ENCODE results near the gene PHLPP1. TPM values are rescaled to one million over a fixed set of nuclear protein-coding genes. Genes with fewer than 3 reads are reported as not detected.

PHLPP1 gene
- total RNA-seq, 4 donors from 2014 or later = 17.7 to 29.5 (median 25.5) TPM

- H3K4me1 ChIP-seq = peaks cover 0 to 21% (median 12%) of the 10 kb centered on the region in 4 donors
- DNase-seq = no peak
- intact Hi-C loops (cut with DNase I; ENCODE audit: low total_unique reads) (no loop called here), in situ Hi-C loops (cut with MboI; ENCODE audit: low pct_ligation_motif_present in 1 of 4, low pct_unique_long_range_greater_than_20kb in 1 of 4, low sequenced_read_pairs in 3 of 4) (loop anchor here in 1 of 4 donors (10.0 kb wide), 1 partner anchor 61 kb away; no protein-coding TSS in a partner anchor)
- H3K4me3 ChIP-seq = no peak overlapping the region
- TF ChIP-seq, protein P1, sequence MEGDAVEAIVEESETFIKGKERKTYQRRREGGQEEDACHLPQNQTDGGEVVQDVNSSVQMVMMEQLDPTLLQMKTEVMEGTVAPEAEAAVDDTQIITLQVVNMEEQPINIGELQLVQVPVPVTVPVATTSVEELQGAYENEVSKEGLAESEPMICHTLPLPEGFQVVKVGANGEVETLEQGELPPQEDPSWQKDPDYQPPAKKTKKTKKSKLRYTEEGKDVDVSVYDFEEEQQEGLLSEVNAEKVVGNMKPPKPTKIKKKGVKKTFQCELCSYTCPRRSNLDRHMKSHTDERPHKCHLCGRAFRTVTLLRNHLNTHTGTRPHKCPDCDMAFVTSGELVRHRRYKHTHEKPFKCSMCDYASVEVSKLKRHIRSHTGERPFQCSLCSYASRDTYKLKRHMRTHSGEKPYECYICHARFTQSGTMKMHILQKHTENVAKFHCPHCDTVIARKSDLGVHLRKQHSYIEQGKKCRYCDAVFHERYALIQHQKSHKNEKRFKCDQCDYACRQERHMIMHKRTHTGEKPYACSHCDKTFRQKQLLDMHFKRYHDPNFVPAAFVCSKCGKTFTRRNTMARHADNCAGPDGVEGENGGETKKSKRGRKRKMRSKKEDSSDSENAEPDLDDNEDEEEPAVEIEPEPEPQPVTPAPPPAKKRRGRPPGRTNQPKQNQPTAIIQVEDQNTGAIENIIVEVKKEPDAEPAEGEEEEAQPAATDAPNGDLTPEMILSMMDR (IDR thresholded peaks at IDR 0.05) = no peak
- no peak for TF ChIP-seq POLR2AphosphoS5 (IDR thresholded peaks at IDR 0.05)
- TF ChIP-seq EP300 (IDR thresholded peaks at IDR 0.05; ENCODE audit: low read depth) = no peak
- peak overlapping the region; percentile 26 to 63 (median 48) for H3K27ac ChIP-seq
- WGBS, 2 donors (ENCODE audit: low coverage in 1 of 2) = 76 to 79% methylated on average over 3 of the region's 3 CpGs
- no peaks in the 10 kb centered on the region for H3K36me3 ChIP-seq
- H3K27me3 ChIP-seq = no peaks in the 10 kb centered on the region
- H3K9me3 ChIP-seq = no peaks in the 10 kb centered on the region
These were observed 58.4 kb downstream of the PHLPP1 start for GRCh38 chr18:62773691-62774090.

GRCh38 chr18:62776024-62776570, 60.8 kb downstream of the PHLPP1 start:
- in situ Hi-C loops (cut with MboI; ENCODE audit: low pct_ligation_motif_present in 1 of 4, low pct_unique_long_range_greater_than_20kb in 1 of 4, low sequenced_read_pairs in 3 of 4) (loop anchor here in 1 of 4 donors (10.0 kb wide), 1 partner anchor 59 kb away; no protein-coding TSS in a partner anchor), intact Hi-C loops (cut with DNase I; ENCODE audit: low total_unique reads) (no loop called here)
- TF ChIP-seq POLR2A (IDR thresholded peaks at IDR 0.05) = no peak
- no peak for TF ChIP-seq POLR2AphosphoS5 (IDR thresholded peaks at IDR 0.05)
- TF ChIP-seq EP300 (IDR thresholded peaks at IDR 0.05; ENCODE audit: low read depth) = no peak
- TF ChIP-seq, protein P1 (IDR thresholded peaks at IDR 0.05) = no peak
- peaks cover 0 to 17% (median 9%) of the 10 kb centered on the region in 4 donors for H3K4me1 ChIP-seq
- no peak overlapping the region for H3K4me3 ChIP-seq
- H3K27me3 ChIP-seq = no peaks in the 10 kb centered on the region
- H3K27ac ChIP-seq = no peak overlapping the region
- H3K36me3 ChIP-seq = no peaks in the 10 kb centered on the region
- H3K9me3 ChIP-seq = no peaks in the 10 kb centered on the region
- 80 to 93% methylated on average over 1 to 2 of the region's 2 CpGs for WGBS, 2 donors (ENCODE audit: low coverage in 1 of 2)
- DNase-seq = no peak

- DNase-seq = no peak
- Histone ChIP-seq H3K27me3 (no peaks in the 10 kb centered on the region), H3K27ac (no peak overlapping the region), H3K36me3 (no peaks in the 10 kb centered on the region), H3K4me1 (peaks cover 0 to 18% (median 6%) of the 10 kb centered on the region in 4 donors), H3K9me3 (no peaks in the 10 kb centered on the region), H3K4me3 (no peak overlapping the region)
- TF ChIP-seq POLR2AphosphoS5 (IDR thresholded peaks at IDR 0.05) (no peak), POLR2A (IDR thresholded peaks at IDR 0.05) (no peak), EP300 (IDR thresholded peaks at IDR 0.05; ENCODE audit: low read depth) (no peak)
- TF ChIP-seq, protein P1 (IDR thresholded peaks at IDR 0.05) = no peak
- WGBS, 2 donors (ENCODE audit: low coverage in 1 of 2) = 86 to 100% methylated on average over 1 of the region's 1 CpG
- intact Hi-C loops (cut with DNase I; ENCODE audit: low total_unique reads) = no loop called here
- in situ Hi-C loops (cut with MboI; ENCODE audit: low pct_ligation_motif_present in 1 of 4, low pct_unique_long_range_greater_than_20kb in 1 of 4, low sequenced_read_pairs in 3 of 4) = loop anchor here in 1 of 4 donors (10.0 kb wide), 1 partner anchor 57 kb away; no protein-coding TSS in a partner anchor
These were observed 62.5 kb downstream of the PHLPP1 start for GRCh38 chr18:62777814-62778213.

DNA sequence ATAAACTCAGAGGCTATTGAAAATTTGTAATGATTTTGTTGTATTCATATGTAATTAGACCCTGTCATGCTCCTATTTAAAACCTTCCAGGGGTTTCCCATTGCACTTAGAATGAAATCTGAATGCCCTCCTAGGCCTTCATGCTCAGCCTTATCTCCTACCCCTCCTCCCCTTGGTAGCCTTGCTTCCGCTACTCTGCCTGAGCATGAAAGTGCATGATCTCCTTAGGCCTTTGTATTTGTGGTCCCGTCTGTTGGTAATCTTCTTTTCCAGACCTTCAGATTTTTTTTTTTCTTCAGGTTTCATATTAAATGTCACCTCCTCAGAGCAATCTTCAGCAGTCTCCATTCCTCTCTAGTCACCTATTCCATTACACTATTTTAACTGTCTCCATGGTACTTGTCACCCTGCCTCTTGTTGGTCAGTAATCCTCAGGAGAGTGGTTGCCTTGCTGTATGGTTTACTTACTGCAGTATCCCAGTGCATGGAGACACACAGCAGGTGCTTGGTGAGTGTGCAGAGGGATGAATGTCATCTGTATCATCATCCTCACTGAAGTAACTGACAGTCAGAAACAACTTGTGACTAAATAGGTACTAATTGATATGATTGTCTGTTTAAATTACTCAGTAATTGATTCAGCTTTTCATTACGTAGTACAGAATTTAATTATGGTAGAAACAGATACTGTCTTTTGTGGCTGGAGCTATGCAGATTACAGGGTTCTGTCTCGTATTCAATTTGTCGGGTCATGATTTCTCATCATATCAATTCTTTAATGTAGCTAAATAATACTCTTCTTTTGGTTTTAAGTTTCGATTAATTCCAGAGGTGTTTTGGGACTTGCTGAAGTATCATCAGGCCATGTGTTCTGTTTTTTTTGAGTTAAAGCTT, 63.9 kb downstream of the PHLPP1 start:
- peaks cover 0 to 12% (median 0%) of the 10 kb centered on the region in 4 donors for H3K4me1 ChIP-seq
- no peaks in the 10 kb centered on the region for H3K9me3 ChIP-seq
- no peaks in the 10 kb centered on the region for H3K27me3 ChIP-seq
- H3K27ac ChIP-seq = no peak overlapping the region
- DNase-seq = no peak
- no peak overlapping the region for H3K4me3 ChIP-seq
- WGBS, 2 donors (ENCODE audit: low coverage in 1 of 2) = 78 to 96% methylated on average over 6 of the region's 6 CpGs
- in situ Hi-C loops (cut with MboI; ENCODE audit: low pct_ligation_motif_present in 1 of 4, low pct_unique_long_range_greater_than_20kb in 1 of 4, low sequenced_read_pairs in 3 of 4) = loop anchor here in 1 of 4 donors (10.0 kb wide), 1 partner anchor 56 kb away; no protein-coding TSS in a partner anchor
- intact Hi-C loops (cut with DNase I; ENCODE audit: low total_unique reads) = no loop called here
- TF ChIP-seq, protein P1 (IDR thresholded peaks at IDR 0.05) = no peak
- TF ChIP-seq EP300 (IDR thresholded peaks at IDR 0.05; ENCODE audit: low read depth) (no peak), POLR2AphosphoS5 (IDR thresholded peaks at IDR 0.05) (no peak), POLR2A (IDR thresholded peaks at IDR 0.05) (no peak)
- H3K36me3 ChIP-seq = no peaks in the 10 kb centered on the region
